GM18868 (cell line): ENCODE data around the gene MRPL40.

Experiments used
- ATAC-seq: cut with Tn5 transposase; IDR thresholded peaks from one replicate; pipeline ENCODE4 v1.9.1; 2021; ENCODE audit warnings: mild to moderate bottlenecking, moderate library complexity; ENCODE audit not compliant: unreplicated experiment

Gene MRPL40

DNA sequence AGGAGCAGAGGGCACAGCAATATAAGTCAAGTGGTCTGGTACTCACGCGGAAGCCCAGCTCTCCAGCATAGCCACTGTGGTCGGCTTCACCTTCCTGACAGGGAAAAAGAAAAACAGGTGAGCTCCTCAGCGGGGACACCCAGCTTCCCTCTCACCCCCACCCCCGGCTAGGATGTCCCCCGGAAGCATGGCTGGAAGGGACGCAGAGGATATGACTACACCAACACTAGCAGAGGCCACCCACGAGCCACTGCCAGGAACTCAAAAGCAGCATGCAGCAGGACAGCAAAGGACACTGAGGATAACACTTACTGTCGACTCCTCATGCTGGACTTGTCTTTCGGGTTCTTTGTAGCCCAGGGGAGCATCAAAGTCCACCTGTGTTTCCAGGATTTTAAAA lies 24.2 kb downstream of the MRPL40 start:
- no peak for ATAC-seq

DNA sequence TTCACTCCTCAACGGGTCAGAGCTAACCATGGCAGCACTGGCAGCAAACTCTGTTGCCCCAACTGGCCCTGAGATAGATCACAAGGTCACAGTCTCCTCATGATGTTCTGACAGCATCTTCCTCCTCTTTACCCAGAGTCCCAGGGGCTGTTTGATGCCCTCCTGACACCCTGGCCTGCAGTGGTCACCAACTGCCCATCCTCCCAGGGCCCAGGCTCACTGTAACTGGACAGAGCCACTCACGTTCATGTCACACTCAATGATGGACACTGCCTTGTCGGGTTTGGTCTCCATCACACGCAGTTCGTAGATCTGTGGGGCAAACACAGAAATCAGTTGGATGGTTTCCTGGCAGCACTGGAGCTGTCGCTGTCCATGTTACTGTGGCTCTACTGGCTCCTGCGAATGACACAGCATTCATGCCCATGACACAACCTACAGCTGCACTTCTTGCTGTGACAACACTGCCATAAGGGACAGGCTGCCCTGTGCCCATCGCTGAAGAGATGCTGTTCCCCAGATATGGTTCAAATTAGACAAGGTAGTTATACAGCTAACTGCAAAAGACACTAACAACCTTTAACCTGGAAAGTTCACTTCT lies 25.6 kb downstream of the MRPL40 start:
- ATAC-seq: no peak

DNA sequence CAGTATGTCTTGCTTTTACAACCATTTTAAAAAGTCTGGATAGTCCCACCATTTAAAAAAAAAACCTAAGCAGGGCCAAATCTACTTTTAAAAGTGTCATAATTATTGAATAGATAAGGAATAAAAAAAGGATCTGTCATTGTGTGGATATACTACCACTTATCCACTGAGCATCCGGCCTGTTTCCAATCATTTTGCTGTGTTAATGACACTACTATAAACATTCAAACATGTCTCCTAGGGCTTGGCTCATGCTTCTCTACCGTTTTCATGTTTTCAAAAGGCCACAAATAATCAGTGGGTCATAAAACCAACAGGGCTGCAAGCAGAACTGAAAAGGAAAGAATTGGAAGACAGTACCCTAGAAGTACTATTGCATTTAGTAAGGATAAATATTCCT lies 27.7 kb downstream of the MRPL40 start:
- no peak for ATAC-seq

DNA sequence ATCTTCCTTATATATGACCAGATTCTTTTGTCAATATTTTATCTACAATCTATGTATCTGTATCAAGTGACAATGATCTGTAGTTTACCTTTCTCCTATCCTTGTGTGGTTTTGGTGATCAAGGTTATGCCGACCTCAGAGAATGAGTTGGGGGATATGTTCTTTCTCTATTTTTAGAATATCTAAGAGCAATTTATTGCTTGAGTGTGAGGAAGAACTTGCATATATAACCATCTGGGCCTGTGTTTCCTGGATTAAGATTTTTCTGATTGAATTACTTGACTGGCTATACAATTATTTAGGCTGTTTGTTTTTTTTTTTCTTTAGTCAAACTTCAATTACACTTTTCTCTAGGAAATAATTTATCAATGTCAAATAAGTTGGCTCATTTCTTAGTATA lies 29.2 kb downstream of the MRPL40 start:
- ATAC-seq: no peak

DNA sequence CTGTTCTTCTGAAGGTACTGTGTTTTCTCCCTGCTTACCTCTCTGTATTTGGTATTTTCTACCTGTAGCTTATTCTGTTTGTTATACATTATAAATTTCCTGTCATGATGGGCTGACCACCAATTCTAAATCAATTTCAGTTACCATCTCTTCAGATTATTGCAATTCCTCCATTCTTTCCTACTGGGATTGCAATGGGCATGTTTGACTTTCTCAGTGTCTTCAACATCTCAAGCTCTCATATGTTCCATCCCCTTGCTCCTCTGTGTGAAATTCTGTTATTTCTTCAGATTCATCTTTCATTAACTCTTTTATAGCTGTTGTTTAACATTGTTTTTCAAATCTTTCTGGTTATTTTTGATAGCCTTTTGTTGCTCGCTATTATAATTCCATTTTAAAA lies 30.7 kb downstream of the MRPL40 start:
- ATAC-seq: no peak

DNA sequence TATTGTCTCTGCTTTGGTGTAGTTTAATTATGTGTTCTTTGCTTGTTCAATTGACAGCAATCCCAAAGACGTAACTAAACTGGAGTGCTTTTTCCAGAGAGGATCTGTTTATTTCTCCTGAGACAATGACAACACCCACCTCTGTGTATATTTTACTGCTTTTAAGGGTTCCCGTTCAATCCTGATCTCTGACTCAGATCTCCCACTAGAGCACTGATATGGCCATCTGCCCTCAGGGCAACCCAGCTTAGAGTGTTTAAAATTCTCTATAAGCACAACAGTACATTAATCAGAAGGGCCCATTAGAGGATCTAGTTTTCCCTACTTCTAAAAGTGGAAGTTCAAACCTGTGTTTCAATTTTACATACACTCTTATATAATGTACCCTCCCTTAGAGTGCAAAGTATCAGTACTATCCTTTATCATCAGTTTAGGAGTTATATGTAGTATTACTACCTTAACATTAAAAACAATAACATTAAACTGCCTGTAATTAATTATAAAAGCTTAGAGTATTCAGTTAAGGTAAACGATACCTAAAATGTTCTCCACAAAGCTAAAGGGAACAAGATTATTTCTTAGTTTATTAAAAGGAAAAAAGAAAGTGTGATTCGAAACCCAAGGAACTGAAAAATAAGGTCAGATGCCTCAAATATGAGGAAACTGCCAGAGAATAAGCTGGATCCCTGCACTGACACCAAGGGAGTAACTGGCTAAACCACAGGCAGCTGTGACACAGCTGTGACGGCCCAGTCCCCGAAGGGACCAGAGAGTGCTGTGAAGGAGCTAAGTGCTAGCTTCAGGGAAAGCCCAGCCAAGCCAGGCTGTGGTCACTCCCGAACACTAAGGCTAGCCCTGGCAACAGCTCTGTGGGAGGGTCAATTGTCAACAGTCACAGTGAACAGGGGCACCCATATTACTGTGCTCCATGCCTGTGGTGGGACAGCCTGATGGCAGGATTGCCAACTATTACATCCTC lies 31.4 kb downstream of the MRPL40 start:
- no peak for ATAC-seq

DNA sequence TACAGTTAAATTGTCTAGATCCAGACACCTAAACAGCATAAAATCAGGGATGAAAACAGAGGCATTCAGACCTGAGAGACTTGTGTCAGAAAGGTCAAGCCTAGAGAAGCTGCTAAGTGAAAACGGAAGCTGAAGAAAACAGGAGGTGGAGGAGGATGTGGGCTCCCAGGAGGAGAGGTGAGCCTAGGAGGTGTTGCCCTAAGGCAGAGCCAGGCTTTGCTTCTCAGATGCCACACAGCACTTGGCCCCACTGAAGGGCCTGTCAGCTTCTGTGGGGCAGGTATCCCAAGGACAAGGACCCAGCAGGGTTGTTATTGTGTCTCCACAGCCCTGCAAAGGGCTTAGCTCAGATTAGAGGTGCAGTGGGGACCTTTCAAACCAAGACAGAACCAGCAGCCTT lies 32.2 kb downstream of the MRPL40 start:
- ATAC-seq: no peak

DNA sequence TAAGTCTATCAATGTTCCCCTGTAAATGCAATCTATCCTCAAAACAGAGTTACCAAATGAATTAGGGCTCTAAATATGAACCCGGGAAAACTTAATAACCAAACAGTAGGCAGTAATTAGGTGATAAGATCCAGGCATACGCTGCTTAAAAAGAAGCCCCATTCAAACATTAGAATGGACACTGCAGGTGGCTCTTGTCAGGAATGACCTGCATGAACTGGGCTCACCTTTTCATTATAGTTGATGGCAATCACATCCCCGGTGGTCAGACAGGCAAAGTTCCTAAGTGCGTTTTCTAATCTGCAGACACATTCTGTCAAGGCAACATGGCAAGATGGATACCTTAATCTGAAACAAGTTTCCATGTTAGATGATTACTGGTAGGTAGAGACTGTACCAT lies 32.6 kb downstream of the MRPL40 start:
- no peak for ATAC-seq

DNA sequence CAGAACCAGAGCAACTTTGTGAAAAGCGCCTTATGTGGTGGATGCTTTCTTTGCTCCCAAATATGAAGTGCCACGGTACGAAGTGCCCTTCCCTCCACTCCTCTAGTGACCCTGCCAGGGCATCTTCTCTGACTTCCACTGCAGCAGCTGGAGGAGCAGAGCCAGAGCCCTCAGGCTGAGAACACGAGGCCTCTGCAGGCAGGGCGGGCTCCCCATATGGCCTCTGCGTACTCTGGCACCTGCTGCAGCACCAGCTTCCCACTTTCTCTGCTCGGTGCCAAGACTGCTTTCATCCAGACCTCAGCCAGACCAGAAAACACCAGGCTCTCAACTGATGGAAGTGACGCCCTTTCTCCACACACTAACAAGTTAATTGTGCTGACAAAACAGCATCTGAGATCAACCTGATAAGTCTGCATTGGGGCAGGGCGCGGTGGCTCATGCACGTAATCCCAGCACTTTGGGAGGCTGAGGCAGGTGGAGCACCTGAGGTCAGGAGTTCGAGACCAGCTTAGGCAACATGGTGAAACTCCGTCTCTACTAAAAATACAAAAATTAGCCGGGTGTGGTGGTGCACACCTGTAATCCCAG lies 33.9 kb downstream of the MRPL40 start:
- no peak for ATAC-seq

DNA sequence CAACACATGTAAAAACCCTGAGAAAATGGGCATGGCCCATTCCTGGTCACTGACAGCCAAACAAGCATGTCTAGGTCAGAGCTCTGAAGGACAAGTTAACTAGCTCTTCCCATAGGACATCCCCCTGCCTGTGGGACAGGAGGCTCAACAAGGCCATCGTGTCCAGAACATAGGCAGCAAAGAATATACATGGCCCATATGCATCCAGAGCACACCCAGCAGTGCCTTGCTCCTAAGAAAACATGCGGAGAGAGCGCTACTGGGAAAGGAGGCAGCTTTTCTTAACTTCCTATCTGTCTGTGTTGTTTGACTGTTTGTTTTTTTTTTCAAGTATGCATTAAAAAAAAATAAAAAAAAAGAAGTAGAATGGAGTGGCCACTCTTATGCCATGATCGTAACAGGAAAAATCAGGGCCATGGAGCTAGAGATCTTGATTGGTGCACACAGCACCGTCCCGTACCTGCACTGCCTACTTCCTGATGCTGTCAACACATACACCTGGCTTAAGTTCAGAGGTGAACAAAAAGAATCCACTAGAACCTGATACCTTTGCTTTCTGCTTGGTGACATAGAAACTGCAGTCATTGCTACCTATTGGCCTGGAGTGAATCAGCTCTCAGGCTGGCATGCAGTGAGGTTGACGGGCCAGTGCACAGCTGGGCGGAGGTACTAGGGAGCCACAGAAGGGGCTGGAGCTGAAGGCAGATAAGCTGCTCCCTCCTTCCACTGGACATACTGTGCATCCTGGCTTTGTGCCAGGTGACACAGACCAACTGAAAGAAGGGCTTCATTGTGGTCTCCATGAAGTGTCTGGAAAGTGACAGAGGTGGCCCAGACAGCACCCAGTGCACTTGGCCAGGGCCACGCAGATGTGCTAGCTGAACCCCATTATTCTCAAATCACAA lies 34.8 kb downstream of the MRPL40 start:
- ATAC-seq: no peak

DNA sequence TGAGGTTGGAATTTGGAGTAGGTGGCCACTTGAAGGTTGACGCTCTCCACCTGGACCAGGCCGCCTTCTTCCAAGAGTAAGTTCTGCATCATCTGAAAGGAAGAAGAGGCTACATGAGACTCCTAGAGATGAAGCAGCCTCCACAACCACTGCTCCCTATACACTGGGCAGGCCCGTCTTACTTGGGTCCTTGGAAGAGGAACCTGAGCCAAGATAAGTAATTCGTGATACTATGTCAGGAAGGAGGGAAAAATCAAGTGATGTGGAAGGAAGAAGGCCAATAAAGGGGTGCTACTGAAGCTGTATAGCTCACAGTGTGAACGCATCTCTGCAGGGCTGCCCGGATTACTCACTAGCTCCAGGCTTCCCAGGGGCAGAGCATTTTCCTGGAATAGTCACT lies 35.6 kb downstream of the MRPL40 start:
- ATAC-seq: no peak

DNA sequence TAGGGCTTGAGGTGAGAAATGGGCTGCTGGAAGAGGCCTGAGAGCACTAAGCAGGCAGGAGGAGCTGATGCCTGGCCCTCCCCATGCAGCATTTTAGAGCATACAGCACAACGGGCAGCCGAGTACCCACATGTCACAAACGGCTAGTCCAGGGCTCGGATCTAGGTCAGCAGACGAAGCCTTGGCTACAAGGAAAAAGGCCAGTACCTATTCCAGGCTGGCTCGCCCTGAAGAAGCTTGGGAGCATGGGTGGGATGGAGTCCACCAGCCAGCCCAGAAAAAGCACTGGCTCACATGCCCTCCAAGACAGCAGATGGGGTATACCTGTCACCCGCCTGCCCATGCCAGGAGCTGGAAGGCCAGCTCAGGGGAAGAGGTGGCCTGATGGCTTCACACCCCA lies 37.1 kb downstream of the MRPL40 start:
- no peak for ATAC-seq

DNA sequence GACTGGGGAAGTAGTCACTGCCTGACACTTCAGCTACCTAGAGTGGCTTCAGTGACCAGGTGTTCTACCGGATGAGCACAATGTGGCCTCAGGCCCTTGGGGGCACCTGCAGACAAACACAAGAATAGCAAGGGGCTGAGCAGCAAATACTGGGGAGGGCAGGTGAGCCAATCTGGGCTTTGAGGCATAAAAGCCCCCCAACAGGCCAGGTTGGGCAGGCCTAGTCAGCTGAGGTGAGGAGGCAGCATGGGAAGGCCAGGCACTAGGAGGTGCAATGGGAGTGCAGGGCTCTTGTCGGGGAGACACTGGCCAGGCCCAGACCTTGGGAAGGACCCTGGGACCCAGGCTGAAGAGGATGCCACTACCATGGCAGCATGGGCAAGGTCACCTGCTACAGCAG lies 37.7 kb downstream of the MRPL40 start:
- ATAC-seq: no peak

DNA sequence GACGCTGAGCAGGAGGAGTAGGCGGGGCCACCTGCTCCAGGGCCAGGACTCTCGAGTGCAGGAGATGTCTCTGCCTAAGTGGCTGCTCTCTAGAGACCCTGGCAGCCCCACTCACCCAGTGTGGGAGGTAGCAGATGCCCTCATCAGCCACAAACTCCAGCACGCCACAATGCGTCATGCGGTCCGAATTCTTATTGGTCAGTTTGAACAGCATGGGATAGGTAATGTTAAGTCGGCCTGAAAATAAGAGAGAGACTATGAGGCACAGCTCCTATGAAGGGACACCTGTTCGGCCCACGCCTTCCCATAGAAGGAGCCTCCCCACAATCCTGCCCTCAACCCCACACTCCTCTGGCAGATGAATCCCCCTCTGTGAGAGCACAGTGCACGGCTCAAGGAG lies 39.2 kb downstream of the MRPL40 start:
- ATAC-seq: no peak

DNA sequence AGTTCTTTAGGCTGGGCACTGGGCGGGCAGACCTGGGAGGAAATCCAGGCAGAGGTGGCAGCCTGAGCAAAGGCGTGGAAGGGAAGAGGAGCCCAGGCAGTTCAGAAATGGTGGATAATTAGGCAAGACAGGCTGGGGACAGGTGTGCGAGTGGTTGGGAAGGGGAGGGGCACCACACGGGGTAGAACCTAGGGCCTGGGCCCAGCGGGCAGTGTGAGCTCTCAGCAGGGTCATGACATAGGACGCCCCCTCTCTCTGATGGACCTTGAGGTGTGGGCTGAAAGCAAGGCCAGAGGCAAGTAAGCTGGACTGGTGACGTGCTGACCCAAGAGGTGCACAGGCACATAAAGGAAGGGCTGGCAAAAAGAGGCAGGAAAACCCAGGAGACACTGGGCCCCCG lies 39.9 kb downstream of the MRPL40 start:
- ATAC-seq: no peak

DNA sequence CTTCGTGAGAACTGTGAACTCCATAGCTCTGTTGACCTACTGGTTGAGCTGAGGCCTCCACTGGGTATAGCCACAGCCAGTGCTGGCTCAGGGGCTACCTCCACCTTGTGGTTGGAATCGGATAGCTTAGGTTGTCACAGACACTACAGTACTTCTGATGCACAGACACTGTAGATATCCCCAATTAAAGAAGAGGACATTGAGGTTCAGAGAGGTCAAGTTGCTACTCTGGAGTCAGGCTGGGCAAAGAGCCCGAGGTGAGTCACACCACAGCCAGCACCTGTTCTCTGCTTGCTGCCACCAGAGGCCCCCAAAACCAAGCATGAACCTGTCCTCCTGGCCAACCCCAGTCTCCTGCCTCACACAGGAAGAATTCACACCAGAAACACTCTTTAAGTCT lies 41.2 kb downstream of the MRPL40 start:
- no peak for ATAC-seq

DNA sequence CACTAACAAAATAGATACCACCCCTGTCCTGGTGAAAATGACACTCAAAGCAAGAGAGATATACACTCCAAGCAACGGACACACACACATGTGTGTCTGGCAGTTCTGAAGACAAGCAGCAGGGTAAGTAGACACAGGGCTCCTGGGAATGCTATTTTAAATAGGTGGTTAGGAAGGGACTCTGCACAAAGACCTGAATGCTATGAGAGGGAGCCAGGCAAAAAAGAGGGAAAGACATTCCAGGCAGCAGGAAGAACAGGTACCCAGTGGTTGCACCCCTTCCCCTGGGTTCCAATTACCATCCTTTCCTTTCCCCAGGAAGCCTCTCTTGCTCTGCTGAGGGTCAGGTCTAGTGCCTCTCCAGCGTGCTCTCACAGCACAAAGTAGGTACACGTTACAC lies 43.7 kb downstream of the MRPL40 start:
- ATAC-seq: no peak

DNA sequence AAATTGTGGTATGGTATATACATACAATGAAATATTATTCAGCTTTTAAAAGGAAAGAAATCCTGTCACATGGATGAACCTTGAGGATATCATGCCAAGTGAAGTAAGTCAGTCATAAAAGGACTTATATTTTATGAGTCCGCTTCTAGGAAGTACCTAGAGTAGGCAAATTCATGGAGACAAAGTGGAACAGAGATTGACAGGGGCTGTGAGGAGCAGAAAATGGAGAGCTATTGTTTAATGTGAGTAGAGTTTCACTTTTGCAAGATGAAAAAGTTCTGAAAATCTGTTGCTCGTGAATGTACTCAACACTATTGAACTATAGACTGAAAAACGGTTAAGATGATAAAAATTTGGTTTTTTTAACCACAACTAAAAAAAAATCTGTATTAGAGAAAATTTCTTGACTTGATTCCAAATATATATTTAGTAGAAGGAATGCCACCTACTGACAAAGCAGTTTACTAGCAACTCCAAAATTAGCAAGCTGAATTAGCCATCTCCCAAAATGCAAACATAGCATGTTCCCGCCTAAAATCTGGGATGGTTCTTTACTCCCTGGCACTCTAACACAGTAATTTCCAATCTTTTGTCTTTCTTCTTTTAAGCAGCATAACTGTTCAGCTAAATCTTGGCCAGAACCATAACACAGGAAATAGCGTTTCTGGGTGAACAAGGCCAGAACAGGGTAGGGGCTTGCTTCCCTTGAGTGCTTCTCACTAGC lies 45.1 kb downstream of the MRPL40 start:
- ATAC-seq: no peak

DNA sequence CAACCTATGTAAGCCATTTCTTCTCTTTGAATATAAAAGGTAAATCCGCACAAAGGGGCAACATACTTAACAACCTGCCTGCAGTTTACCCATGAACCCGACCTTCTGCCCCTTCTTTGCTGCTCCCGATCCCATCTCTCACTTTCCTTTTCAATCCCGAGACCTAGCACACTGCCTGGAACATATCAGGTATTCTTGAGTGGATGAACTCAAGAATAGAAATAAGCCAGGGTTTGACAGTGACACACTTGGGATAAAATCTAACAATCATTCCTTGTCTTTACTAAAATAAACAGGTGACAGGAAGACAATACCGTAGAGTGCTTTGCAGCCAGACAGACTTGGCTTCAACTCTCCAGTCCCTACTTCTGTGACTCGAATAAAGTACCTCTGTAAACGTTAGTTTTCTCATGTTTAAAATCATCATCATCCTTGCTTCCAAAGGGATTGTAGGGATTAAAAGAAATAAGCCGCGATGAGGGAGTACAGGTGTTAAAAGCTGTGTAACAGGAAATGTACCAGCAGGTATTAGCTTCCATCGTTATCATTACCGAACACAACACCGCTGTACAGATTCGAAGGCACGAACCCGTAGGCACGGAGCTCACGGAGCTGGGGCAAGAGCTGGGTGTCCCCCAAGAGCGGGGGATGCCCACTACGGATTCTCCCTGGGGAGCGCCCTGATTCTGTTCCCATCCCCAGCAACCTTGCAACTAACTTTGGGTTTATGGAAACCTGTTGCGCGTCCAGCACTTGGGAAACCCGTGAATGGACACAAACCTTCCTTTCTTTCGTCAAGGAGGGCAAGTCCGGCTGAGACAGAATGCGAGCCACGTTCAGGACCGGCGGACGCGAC lies 45.9 kb downstream of the MRPL40 start:
- ATAC-seq: no peak
